Vagina (tissue), 2 donors: ENCODE measurements around the gene TSHR. TPM values are rescaled to one million over a fixed set of nuclear protein-coding genes. Genes with fewer than 3 reads are reported as not detected.
"Not testable (repeated sequence)": the region's sequence is repeated elsewhere in the genome, so short reads cannot be mapped to it uniquely, and the experiment has no call there.

Source experiments
- DNase-seq, 2 donors: peaks; one replicate each; pipeline ENCODE4 v3.0.0-alpha.2; 2017; ENCODE audit errors: extremely low spot score in 2 of 2
- H3K27ac ChIP-seq: fragments of 200-600 bp; sonication (generic); one replicate; pipeline ENCODE4 v1.5.1; 2019
- H3K27me3 ChIP-seq: fragments of 200-600 bp; sonication (generic); one replicate; pipeline ENCODE4 v1.5.1; 2019
- H3K36me3 ChIP-seq, 2 donors: fragments of 200-600 bp; sonication (generic); one replicate each; pipeline ENCODE4 v1.5.1; 2017 to 2019
- H3K4me1 ChIP-seq: fragments of 200-600 bp; sonication (generic); one replicate; pipeline ENCODE4 v1.5.1; 2019
- H3K4me3 ChIP-seq, 2 donors: fragments of 200-600 bp; sonication (generic); 1 replicate in 1 of 2; 2 replicates in 1 of 2; pipeline ENCODE4 v1.5.1; 2016 to 2019
- H3K9me3 ChIP-seq: fragments of 200-600 bp; sonication (generic); one replicate; pipeline ENCODE4 v1.5.1; 2019
- POLR2A ChIP-seq, 2 donors: fragments of 450-650 bp; IDR thresholded peaks; one replicate each; pipeline ENCODE4 v1.6.1; 2017; ENCODE audit warnings: antibody characterized with exemption in 2 of 2, mild to moderate bottlenecking in 2 of 2, moderate library complexity in 2 of 2
- POLR2AphosphoS5 ChIP-seq, 2 donors: sonication (generic); formaldehyde crosslinking; IDR thresholded peaks; one replicate each; pipeline ENCODE4 v1.9.0; 2017; ENCODE audit warnings: antibody characterized with exemption in 2 of 2, mild to moderate bottlenecking in 2 of 2, low read depth in 1 of 2; ENCODE audit not compliant: insufficient read depth in 1 of 2
- intact Hi-C: fragments of 100-400 bp; cut with DNase I; formaldehyde crosslinking; loops from one replicate; pipeline ENCODE4 v1.15.1; 2023
- total RNA-seq: library from RNA; depleted of rRNA; stranded (reverse); fragments of >200 nt; gene quantifications from one replicate; pipeline ENCODE4 v1.2.3, GENCODE V29; 2016
- TF ChIP-seq, protein P1 (sequence below), 3 experiments: fragments of 450-650 bp in 2 of 3; fragments of 200-600 bp in 1 of 3; sonication (generic) in 1 of 3; IDR thresholded peaks; one replicate each; pipeline ENCODE4 v1.5.1; 2017 to 2019; ENCODE audit warnings: antibody characterized with exemption in 3 of 3, mild to moderate bottlenecking in 2 of 3, moderate library complexity in 2 of 3

The TSHR gene
- total RNA-seq, 1 donor from 2014 or later = not detected

DNA sequence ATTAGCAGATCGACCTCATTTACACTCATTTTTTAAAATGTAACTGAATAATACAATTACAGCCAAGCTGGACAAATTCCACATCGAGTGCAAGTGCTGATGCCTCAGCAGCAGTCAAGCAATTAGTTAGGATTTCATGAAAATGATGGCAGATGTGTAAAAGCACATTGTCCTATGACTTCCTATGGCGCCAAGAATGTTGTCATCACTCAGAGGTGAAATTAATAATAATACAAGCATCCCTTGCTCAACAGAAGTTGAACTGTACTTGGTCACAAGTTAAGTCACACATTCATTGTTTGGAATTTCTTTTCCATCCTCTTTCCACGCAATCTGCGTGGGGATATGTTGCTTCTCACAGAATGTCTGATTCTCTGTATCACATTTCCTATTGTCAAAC is 148.0 kb downstream of the TSHR start:
- TF ChIP-seq POLR2A (IDR thresholded peaks at IDR 0.05) (no peak), POLR2AphosphoS5 (IDR thresholded peaks at IDR 0.05; ENCODE audit: insufficient read depth in 1 of 2, low read depth in 1 of 2) (no peak)
- TF ChIP-seq, protein P1, sequence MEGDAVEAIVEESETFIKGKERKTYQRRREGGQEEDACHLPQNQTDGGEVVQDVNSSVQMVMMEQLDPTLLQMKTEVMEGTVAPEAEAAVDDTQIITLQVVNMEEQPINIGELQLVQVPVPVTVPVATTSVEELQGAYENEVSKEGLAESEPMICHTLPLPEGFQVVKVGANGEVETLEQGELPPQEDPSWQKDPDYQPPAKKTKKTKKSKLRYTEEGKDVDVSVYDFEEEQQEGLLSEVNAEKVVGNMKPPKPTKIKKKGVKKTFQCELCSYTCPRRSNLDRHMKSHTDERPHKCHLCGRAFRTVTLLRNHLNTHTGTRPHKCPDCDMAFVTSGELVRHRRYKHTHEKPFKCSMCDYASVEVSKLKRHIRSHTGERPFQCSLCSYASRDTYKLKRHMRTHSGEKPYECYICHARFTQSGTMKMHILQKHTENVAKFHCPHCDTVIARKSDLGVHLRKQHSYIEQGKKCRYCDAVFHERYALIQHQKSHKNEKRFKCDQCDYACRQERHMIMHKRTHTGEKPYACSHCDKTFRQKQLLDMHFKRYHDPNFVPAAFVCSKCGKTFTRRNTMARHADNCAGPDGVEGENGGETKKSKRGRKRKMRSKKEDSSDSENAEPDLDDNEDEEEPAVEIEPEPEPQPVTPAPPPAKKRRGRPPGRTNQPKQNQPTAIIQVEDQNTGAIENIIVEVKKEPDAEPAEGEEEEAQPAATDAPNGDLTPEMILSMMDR (IDR thresholded peaks at IDR 0.05) = no peak
- DNase-seq = no peak
- Histone ChIP-seq H3K9me3 (no peaks in the 10 kb centered on the region), H3K27ac (no peak overlapping the region), H3K4me3 (no peak overlapping the region), H3K36me3 (no peaks in the 10 kb centered on the region), H3K27me3 (no peaks in the 10 kb centered on the region), H3K4me1 (no peaks in the 10 kb centered on the region)
- intact Hi-C loops = no loop called here

DNA sequence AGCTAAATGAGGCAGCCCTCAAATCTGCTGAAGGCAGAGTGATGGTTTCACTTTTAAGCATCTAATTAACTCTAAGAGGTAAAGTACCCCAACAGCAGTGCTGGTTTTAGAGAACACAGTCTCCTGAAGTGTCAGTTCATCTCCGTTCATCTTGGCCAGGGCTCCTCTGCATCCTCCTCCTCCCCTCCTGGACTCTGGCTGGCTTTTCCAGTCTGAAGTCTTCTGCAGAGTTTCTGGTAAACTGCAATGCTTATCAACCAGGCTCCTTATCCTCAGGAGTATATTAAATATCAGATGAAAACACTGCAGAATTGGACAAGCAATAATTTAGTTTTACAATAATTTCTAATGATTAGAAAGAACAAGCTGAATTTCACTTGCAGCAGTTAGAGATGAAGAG is 150.0 kb downstream of the TSHR start:
- intact Hi-C loops = no loop called here
- no peak for DNase-seq
- no peaks in the 10 kb centered on the region for H3K9me3 ChIP-seq

DNA sequence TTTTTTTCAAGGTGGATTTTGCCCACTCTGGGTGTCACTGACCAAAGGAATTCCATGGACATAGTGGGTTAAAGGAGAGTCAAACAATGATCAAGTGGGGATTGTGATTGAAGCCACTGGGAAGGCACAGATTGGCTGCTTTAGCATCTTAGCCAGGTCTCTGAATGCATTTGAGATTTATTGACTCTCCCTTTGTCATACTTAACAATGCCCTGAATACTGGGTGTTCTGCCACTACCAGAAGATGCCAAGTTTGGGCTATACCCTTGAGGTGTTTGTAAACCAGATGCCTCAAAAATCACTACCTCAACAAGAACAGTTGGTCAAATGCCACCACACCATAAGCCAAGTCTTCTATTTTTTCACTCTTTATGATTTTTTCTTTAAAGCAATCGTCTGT is 150.5 kb downstream of the TSHR start:
- no peaks in the 10 kb centered on the region for H3K36me3 ChIP-seq
- intact Hi-C loops = no loop called here
- no peak overlapping the region for H3K27ac ChIP-seq
- H3K4me1 ChIP-seq = no peaks in the 10 kb centered on the region
- H3K27me3 ChIP-seq = no peaks in the 10 kb centered on the region
- TF ChIP-seq POLR2A (IDR thresholded peaks at IDR 0.05) = no peak
- TF ChIP-seq, protein P1 (IDR thresholded peaks at IDR 0.05) = no peak
- H3K4me3 ChIP-seq = no peak overlapping the region
- no peaks in the 10 kb centered on the region for H3K9me3 ChIP-seq
- DNase-seq = no peak

More for the DNA sequence above, 150.0 kb downstream of the TSHR start:
- Histone ChIP-seq H3K27ac (no peak overlapping the region), H3K4me3 (no peak overlapping the region), H3K36me3 (no peaks in the 10 kb centered on the region), H3K27me3 (no peaks in the 10 kb centered on the region), H3K4me1 (no peaks in the 10 kb centered on the region)
- TF ChIP-seq POLR2A (IDR thresholded peaks at IDR 0.05) = no peak
- TF ChIP-seq, protein P1 (IDR thresholded peaks at IDR 0.05) = no peak
- TF ChIP-seq POLR2AphosphoS5 (IDR thresholded peaks at IDR 0.05; ENCODE audit: insufficient read depth in 1 of 2, low read depth in 1 of 2) = no peak

DNA sequence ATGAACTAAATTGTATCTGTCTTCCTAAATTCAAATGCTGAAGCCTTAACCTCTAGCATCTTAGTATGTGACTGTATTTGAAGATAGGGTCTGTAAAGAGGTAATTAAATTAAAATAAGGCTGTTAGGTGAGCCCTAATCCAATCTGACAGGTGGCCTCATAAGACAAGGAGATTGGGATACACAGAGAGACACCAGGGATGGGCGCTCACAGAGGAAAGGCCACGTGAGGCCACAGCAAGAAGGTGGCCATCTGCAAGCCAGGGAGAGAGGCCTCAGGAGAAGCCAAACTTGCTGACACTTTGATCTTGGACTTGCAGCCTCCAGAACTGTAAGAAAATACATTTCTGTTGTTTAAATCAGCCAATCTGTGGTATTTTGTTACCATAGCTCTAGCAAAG is 154.8 kb downstream of the TSHR start:
- Histone ChIP-seq H3K27ac (no peak overlapping the region), H3K4me1 (no peaks in the 10 kb centered on the region), H3K27me3 (no peaks in the 10 kb centered on the region), H3K36me3 (no peaks in the 10 kb centered on the region), H3K4me3 (no peak overlapping the region), H3K9me3 (no peaks in the 10 kb centered on the region)
- no peak for DNase-seq
- TF ChIP-seq POLR2A (IDR thresholded peaks at IDR 0.05) (no peak), POLR2AphosphoS5 (IDR thresholded peaks at IDR 0.05; ENCODE audit: insufficient read depth in 1 of 2, low read depth in 1 of 2) (no peak)
- TF ChIP-seq, protein P1 (IDR thresholded peaks at IDR 0.05) = no peak
- intact Hi-C loops = no loop called here

DNA sequence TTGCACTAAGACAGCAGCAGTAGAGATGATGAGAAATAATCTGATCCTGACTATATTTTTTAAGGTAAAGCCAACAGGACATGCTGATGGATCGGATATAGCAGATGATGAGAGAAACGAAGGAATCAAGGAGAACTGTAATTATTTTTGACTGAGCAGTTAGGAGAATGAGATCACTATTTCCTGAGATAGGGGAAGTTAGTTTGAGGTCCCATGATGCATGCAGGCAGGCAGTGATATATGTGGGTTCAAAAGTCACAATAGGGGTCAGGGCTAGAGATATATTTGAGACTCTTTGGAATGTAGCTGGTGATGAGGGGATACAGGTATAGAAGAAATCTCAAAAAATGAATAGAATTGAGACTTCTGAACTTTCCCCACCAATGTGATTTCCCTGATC is 157.8 kb downstream of the TSHR start:
- no peak overlapping the region for H3K27ac ChIP-seq
- intact Hi-C loops = no loop called here
- TF ChIP-seq POLR2AphosphoS5 (IDR thresholded peaks at IDR 0.05; ENCODE audit: insufficient read depth in 1 of 2, low read depth in 1 of 2) (no peak), POLR2A (IDR thresholded peaks at IDR 0.05) (no peak)
- TF ChIP-seq, protein P1 (IDR thresholded peaks at IDR 0.05) = no peak

DNA sequence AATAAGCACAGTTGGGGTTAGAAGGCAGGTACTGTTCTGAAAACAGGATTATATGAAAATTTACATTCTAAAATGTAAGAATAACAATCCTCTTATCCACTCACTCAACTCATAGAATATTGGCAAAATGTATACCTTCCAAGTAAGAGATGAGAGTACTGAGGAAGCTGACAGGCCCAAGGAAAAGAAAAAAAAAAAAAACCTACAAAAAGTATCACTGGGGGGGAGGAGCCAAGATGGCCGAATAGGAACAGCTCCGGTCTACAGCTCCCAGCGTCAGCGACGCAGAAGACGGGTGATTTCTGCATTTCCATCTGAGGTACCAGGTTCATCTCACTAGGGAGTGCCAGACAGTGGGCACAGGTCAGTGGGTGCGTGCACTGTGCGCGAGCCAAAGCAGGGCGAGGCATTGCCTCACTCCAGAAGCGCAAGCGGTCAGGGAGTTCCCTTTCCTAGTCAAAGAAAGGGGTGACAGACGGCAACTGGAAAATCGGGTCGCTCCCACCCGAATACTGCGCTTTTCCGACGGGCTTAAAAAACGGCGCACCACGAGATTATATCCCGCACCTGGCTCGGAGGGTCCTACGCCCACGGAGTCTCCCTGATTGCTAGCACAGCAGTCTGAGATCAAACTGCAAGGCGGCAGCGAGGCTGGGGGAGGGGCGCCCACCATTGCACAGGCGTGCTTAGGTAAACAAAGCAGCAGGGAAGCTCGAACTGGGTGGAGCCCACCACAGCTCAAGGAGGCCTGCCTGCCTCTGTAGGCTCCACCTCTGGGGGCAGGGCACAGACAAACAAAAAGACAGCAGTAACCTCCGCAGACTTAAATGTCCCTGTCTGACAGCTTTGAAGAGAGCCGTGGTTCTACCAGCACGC is 158.8 kb downstream of the TSHR start:
- intact Hi-C loops, H3K36me3 ChIP-seq, H3K27me3 ChIP-seq, H3K4me3 ChIP-seq, H3K4me1 ChIP-seq, DNase-seq, H3K27ac ChIP-seq, H3K9me3 ChIP-seq: not testable (repeated sequence)

More for the DNA sequence above, 157.8 kb downstream of the TSHR start:
- no peaks in the 10 kb centered on the region for H3K27me3 ChIP-seq
- DNase-seq = no peak
- no peaks in the 10 kb centered on the region for H3K36me3 ChIP-seq
- no peak overlapping the region for H3K4me3 ChIP-seq
- H3K4me1 ChIP-seq = no peaks in the 10 kb centered on the region
- H3K9me3 ChIP-seq = no peaks in the 10 kb centered on the region
